Osteocyte (in vitro differentiated cells): ENCODE data around the gene MAP7. TPM values are rescaled to one million over a fixed set of nuclear protein-coding genes. Genes with fewer than 3 reads are reported as not detected.
"Not testable (repeated sequence)": the region's sequence is repeated elsewhere in the genome, so short reads cannot be mapped to it uniquely, and the experiment has no call there.

ENCODE experiments used
- DNase-seq: peaks from one replicate; pipeline ENCODE4 v3.0.0; 2021; ENCODE audit warnings: mixed read lengths; ENCODE audit not compliant: unreplicated experiment; ENCODE audit errors: extremely low spot score
- H3K27ac Mint-ChIP-seq: one replicate; pipeline ENCODE4 v1.8.0; 2021; ENCODE audit warnings: mild to moderate bottlenecking, mixed read lengths; ENCODE audit not compliant: unreplicated experiment
- H3K27me3 Mint-ChIP-seq: one replicate; pipeline ENCODE4 v1.8.0; 2021; ENCODE audit warnings: mixed read lengths; ENCODE audit not compliant: unreplicated experiment
- H3K36me3 Mint-ChIP-seq: one replicate; pipeline ENCODE4 v1.8.0; 2021; ENCODE audit warnings: mixed read lengths; ENCODE audit not compliant: unreplicated experiment
- H3K4me1 Mint-ChIP-seq: one replicate; pipeline ENCODE4 v1.8.0; 2021; ENCODE audit warnings: mixed read lengths; ENCODE audit not compliant: unreplicated experiment
- H3K4me3 Mint-ChIP-seq: one replicate; pipeline ENCODE4 v1.8.0; 2021; ENCODE audit warnings: mild to moderate bottlenecking, moderate library complexity, mixed read lengths; ENCODE audit not compliant: unreplicated experiment
- H3K9me3 Mint-ChIP-seq: one replicate; pipeline ENCODE4 v1.8.0; 2021; ENCODE audit warnings: mixed read lengths; ENCODE audit not compliant: unreplicated experiment
- CTCF ChIP-seq: fragments of 200-600 bp; sonication (generic); IDR thresholded peaks from 2 replicates; pipeline ENCODE4 v1.5.0; 2021; ENCODE audit warnings: antibody characterized with exemption, mild to moderate bottlenecking, moderate library complexity
- total RNA-seq: library from RNA; stranded (reverse); gene quantifications from 2 replicates; pipeline ENCODE4 v1.2.1, GENCODE V29; 2021

MAP7 gene
- total RNA-seq, 1 donor from 2014 or later: 0.38 TPM

- no peaks in the 10 kb centered on the region for H3K9me3 Mint-ChIP-seq
- no peaks in the 10 kb centered on the region for H3K36me3 Mint-ChIP-seq
- H3K27ac Mint-ChIP-seq: no peak overlapping the region
- TF ChIP-seq CTCF: no peak
- no peak overlapping the region for H3K4me3 Mint-ChIP-seq
- H3K4me1 Mint-ChIP-seq: no peaks in the 10 kb centered on the region
- peaks cover 14% of the 10 kb centered on the region for H3K27me3 Mint-ChIP-seq
- no peak for DNase-seq
Observed at GRCh38 chr6:136502786-136503185, 47.4 kb downstream of the MAP7 start.

GRCh38 chr6:136501514-136501913 lies 48.7 kb downstream of the MAP7 start:
- no peaks in the 10 kb centered on the region for H3K36me3 Mint-ChIP-seq
- H3K4me1 Mint-ChIP-seq: no peaks in the 10 kb centered on the region
- TF ChIP-seq CTCF: no peak
- H3K27me3 Mint-ChIP-seq: peaks cover 8% of the 10 kb centered on the region
- no peaks in the 10 kb centered on the region for H3K9me3 Mint-ChIP-seq
- no peak overlapping the region for H3K4me3 Mint-ChIP-seq
- no peak for DNase-seq
- H3K27ac Mint-ChIP-seq: no peak overlapping the region

GRCh38 chr6:136501096-136501495 lies 49.1 kb downstream of the MAP7 start:
- no peak for DNase-seq
- H3K9me3 Mint-ChIP-seq: no peaks in the 10 kb centered on the region
- no peak overlapping the region for H3K4me3 Mint-ChIP-seq
- peaks cover 6% of the 10 kb centered on the region for H3K27me3 Mint-ChIP-seq
- H3K27ac Mint-ChIP-seq: no peak overlapping the region
- H3K4me1 Mint-ChIP-seq: no peaks in the 10 kb centered on the region
- no peaks in the 10 kb centered on the region for H3K36me3 Mint-ChIP-seq
- no peak for TF ChIP-seq CTCF

- no peaks in the 10 kb centered on the region for H3K36me3 Mint-ChIP-seq
- no peaks in the 10 kb centered on the region for H3K4me1 Mint-ChIP-seq
- H3K27ac Mint-ChIP-seq: no peak overlapping the region
- no peak for TF ChIP-seq CTCF
- H3K4me3 Mint-ChIP-seq: no peak overlapping the region
- no peaks in the 10 kb centered on the region for H3K9me3 Mint-ChIP-seq
- H3K27me3 Mint-ChIP-seq: peaks cover 5% of the 10 kb centered on the region
- no peak for DNase-seq
Observed at GRCh38 chr6:136500414-136500813, 49.8 kb downstream of the MAP7 start.

- Mint-ChIP-seq H3K36me3 (no peaks in the 10 kb centered on the region), H3K27me3 (peaks cover 9% of the 10 kb centered on the region), H3K9me3 (no peaks in the 10 kb centered on the region), H3K27ac (no peak overlapping the region), H3K4me3 (no peak overlapping the region), H3K4me1 (no peaks in the 10 kb centered on the region)
- TF ChIP-seq CTCF: no peak
- no peak for DNase-seq
Observed at GRCh38 chr6:136499370-136499769, 50.9 kb downstream of the MAP7 start.

- not testable (repeated sequence) for H3K4me3 Mint-ChIP-seq, H3K9me3 Mint-ChIP-seq, H3K27ac Mint-ChIP-seq, H3K4me1 Mint-ChIP-seq, H3K36me3 Mint-ChIP-seq, DNase-seq
- peaks cover 16% of the 10 kb centered on the region for H3K27me3 Mint-ChIP-seq
Observed at GRCh38 chr6:136496449-136496848, 53.8 kb downstream of the MAP7 start.
